ENCODE results near the gene RGS6.

DNA sequence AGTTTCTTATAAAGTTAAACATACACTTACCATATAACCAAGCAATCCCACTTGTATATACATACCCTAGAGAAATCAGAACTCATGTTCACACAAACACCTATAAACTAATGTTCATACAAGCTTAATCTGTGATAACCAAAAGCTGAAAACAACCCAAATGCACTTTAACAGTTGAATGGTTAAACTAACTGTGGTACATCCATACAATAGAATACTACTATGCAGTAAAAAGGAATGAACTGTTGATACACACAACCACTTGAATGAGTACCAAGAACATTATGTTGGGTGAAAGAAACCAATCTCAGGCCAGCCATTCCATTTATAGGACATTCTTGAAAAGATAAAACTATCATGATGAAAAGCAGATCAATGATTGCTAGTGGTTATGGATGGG, 534.1 kb downstream of the RGS6 start:
- TF ChIP-seq, protein P1, sequence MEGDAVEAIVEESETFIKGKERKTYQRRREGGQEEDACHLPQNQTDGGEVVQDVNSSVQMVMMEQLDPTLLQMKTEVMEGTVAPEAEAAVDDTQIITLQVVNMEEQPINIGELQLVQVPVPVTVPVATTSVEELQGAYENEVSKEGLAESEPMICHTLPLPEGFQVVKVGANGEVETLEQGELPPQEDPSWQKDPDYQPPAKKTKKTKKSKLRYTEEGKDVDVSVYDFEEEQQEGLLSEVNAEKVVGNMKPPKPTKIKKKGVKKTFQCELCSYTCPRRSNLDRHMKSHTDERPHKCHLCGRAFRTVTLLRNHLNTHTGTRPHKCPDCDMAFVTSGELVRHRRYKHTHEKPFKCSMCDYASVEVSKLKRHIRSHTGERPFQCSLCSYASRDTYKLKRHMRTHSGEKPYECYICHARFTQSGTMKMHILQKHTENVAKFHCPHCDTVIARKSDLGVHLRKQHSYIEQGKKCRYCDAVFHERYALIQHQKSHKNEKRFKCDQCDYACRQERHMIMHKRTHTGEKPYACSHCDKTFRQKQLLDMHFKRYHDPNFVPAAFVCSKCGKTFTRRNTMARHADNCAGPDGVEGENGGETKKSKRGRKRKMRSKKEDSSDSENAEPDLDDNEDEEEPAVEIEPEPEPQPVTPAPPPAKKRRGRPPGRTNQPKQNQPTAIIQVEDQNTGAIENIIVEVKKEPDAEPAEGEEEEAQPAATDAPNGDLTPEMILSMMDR (IDR thresholded peaks at IDR 0.05 in 4 of 5, conservative IDR thresholded peaks at IDR 0.05 in 1 of 5): no peak
- TF ChIP-seq POLR2A (IDR thresholded peaks at IDR 0.05): no peak

Data from gastrocnemius medialis (tissue), 4 donors.